GM18951 (cell line): Measurements from ENCODE around the gene SOAT1.
"Not testable (repeated sequence)": the region's sequence is repeated elsewhere in the genome, so short reads cannot be mapped to it uniquely, and the experiment has no call there.

Experiments used
- POLR2A ChIP-seq: IDR thresholded peaks from 4 replicates; pipeline ENCODE4 v1.6.1; 2011; ENCODE audit warnings: mild to moderate bottlenecking; ENCODE audit not compliant: insufficient read length, insufficient read depth; ENCODE audit errors: extremely low read depth
- in situ Hi-C: fragments of 300-500 bp; cut with MboI; formaldehyde crosslinking; loops from one replicate; pipeline ENCODE4 v1.12.0; 2022; ENCODE audit warnings: low sequenced_read_pairs, mixed read lengths, inconsistent platforms; ENCODE audit not compliant: unreplicated experiment

The SOAT1 gene

GRCh38 chr1:179385510-179385909 is 91.9 kb downstream of the SOAT1 start:
- in situ Hi-C loops, result no loop called here
- TF ChIP-seq POLR2A, result no peak

GRCh38 chr1:179393721-179394120 is 100.1 kb downstream of the SOAT1 start:
- in situ Hi-C loops, result no loop called here
- no peak for TF ChIP-seq POLR2A

- in situ Hi-C loops, result not testable (repeated sequence)
Measured at GRCh38 chr1:179399399-179399798, 105.8 kb downstream of the SOAT1 start.
